ENCODE measurements around the gene PEX1.
A peak's percentile ranks its signal among the peaks of the same experiment; 100 is the strongest.
"Not testable (repeated sequence)": the region's sequence is repeated elsewhere in the genome, so short reads cannot be mapped to it uniquely, and the experiment has no call there.

PEX1 gene

GRCh38 chr7:92528188-92528957 lies at the start of gene PEX1, which contains the start of gene RBM48:
Gene PEX1 (minus strand): TSS chr7:92528520. CDS start chr7:92528435, 85 bp downstream.
Gene RBM48 (plus strand): TSS chr7:92528795. CDS start chr7:92528814, 19 bp downstream.
- DNase-seq: peak; percentile 98

GRCh38 chr7:92576296-92576695 lies 48.0 kb upstream of the PEX1 start:
- DNase-seq: no peak

DNA sequence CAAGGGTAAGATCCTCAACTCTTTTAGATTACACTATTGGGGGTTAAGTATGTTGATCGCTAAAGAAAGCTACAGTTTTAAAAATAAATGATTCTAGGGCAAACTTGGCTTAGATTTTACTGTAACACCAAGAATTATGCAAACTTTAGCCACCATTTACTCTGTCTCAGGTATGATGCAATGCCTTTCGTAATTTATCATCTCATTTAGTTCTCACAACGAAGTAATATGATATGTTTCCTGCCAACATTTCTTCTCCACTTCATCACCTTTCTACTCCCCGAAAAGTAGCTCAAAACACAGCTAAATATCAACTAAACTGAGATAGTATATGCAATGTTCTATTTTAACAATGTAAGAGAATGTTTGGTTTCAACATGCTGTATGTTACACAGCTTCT lies 40.8 kb upstream of the PEX1 start:
- no peak for DNase-seq

- DNase-seq: no peak
Observed at GRCh38 chr7:92567460-92567859, 39.1 kb upstream of the PEX1 start.

DNA sequence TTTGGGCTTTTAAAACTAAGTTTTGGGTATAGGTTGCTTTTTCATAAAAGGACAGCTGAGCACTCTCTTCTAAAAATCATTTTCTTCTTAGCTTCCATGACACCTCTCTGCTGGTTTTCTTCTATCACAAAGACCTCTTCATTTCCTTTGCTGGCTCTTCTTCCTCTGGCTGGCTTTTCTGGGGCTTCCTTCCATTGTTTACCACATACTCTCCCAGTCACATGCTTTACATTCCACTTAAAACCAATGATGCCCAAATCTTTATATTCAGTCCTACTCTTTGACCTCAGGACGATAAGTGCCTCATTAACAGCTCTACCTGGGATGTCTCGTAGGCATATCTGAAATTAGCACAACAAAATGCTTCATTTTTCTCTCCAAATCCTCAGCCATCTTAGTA lies 35.0 kb upstream of the PEX1 start:
- no peak for DNase-seq

GRCh38 chr7:92560602-92561001 lies 32.3 kb upstream of the PEX1 start:
- no peak for DNase-seq

- DNase-seq: no peak
Observed at GRCh38 chr7:92557808-92558362, 29.6 kb upstream of the PEX1 start.

GRCh38 chr7:92557249-92557648 lies 28.9 kb upstream of the PEX1 start:
- DNase-seq: no peak

DNA sequence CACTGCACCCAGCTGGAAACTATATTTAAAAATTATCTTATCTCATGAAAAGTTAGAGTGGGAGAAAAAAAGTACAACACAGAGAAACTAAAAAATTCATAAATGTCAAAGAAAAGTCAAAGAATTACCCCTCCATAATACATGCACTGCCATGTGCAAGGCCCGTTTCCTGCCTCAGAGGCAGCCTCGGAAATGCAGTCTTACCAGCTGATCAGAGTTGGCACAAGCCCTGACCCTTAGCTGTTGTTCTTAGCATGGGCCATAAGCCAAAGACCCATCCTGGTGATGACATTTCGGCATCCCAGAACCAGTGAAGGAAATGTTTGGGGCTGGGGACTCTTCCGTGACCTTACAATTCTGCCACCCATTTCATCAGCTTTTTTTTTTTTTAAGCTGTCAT lies 21.9 kb upstream of the PEX1 start:
- DNase-seq: no peak

DNA sequence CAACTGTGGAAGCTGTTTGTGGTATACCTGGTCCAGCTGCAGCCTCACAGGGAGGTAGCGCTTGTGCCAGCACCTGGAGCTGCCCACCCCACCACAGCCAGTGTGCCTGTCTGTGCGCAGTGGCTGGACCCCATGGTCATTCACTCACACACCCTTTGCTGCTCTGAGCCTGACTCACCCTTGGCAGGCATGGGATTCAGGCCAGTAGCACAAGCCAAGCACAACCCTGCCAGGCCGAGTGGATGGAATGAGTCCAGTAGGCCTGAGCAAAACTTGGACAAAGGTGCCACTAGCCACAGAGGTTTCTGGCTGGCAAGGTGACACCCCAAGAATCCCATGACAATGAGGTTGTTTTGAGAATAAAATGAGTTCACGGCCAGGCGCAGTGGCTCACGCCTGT lies 19.3 kb upstream of the PEX1 start:
- DNase-seq: no peak

GRCh38 chr7:92546856-92547497 lies 18.7 kb upstream of the PEX1 start:
- DNase-seq: no peak

DNA sequence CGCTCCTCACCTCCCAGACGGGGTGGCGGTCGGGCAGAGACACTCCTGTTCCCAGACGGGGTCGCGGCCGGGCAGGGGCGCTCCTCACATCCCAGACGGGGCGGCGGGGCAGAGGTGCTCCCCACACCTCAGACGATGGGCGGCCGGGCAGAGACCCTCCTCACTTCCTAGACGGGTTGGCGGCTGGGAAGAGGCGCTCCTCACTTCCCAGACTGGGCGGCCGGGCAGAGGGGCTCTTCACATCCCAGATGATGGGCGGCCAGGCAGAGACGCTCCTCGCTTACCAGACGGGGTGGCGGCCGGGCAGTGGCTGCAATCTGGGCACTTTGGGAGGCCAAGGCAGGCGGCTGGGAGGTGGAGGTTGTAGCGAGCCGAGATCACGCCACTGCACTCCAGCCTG lies 16.8 kb upstream of the PEX1 start:
- DNase-seq: not testable (repeated sequence)

- not testable (repeated sequence) for DNase-seq
Observed at GRCh38 chr7:92543542-92543941, 15.2 kb upstream of the PEX1 start.

DNA sequence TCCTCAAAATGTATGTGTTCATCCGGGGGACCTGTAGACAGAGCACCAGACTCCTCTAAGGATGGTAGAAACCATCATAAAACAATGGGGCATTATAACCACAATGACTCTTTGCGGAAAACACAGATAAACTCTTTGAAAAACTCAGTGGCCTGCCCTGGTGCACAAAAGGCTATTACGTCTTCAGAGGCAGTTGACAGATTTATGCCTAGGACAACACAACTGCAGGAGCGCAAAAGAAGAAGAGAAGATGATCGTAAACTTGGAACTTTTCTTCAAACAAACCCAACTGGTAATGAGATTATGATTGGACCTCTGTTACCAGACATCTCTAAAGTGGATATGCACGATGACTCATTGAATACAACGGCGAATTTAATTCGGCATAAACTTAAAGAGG lies 6.3 kb upstream of the PEX1 start:
- DNase-seq: no peak

GRCh38 chr7:92528958-92529264 lies 591 bp upstream of the PEX1 start:
- no peak for DNase-seq

GRCh38 chr7:92527300-92528187 lies 776 bp downstream of the PEX1 start:
- DNase-seq: peak; percentile 54

DNA sequence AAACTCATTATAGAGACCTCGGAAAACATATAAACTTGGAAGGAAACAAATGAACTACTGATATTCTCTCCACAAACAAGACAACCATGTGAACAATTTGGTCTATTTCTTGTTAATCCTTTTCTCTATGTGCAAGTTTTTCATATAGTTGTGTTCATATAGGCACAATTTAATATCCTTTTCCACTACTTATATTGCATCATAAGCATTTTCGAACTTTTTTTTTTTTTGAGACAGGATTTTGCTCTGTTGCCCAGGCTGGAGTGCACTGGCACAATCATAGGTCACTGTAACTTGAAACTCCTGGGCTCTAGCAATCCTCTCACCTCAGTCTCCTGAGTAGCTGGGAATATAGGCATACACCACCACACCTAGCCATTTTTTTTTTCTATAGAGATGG lies 5.2 kb downstream of the PEX1 start:
- DNase-seq: no peak

DNA sequence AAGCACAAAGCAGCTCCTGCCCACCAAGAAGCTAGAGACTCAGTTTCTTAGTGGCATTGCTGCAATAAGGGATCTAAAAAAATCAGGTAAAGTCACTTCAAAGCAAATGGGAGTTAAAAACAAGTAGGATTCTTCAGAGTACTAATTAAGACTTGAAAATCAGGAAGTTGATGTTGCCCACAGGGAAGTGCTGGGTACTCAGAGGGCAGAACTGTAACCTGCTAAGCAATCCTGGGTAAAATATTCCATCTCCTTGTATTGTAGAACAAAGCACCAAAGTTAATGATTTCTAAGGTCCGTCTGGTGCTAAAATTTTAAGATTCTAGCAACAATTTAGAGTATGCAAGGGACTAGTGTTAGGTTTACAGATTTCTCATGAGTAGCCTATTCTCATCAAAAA lies 8.3 kb downstream of the PEX1 start:
- DNase-seq: no peak

GRCh38 chr7:92517631-92518030 lies 10.7 kb downstream of the PEX1 start:
- DNase-seq: no peak

GRCh38 chr7:92513167-92513902 lies 15.0 kb downstream of the PEX1 start:
- DNase-seq: no peak

- DNase-seq: no peak
Observed at GRCh38 chr7:92508946-92509345, 19.4 kb downstream of the PEX1 start.

DNA sequence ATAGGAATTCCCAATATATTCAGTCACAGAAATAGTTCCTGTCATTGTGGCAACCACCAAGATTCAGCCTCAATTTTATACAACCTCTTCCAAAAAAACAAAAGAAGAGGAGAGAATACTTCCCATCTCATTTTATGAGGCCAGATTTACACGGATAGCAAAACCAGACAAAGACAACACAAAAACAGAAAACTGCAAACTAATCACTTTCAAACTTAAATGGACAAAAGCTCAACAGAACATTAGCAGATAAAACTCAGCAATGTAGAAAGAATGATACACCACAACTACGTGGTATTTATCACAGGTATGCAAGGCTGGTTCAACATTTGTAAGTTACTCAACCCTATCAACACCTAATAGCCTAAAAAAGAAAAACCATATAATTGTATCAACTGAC lies 22.0 kb downstream of the PEX1 start:
- no peak for DNase-seq

DNA sequence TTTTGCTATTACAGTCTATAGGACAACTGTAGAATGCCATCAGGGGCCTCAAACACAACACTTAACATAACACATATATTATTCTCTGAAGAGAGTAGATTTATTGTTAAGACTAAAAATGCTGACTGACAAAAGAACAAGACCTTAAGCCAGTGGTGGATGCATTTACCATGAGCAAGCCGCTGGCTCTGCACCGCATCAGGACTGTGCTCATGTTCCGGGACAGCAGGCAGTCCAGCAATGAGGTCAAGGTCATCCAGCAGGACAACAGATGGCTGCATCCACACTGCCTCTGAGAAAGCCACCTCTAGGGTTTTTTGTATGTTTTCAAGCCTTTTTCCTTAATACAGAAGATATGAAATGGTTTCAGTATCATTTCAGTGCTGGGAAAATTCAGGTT lies 23.8 kb downstream of the PEX1 start:
- no peak for DNase-seq

Measured in right forelimb (tissue), 1 donor.